Fibroblast of skin of scalp (primary cell): Measurements from ENCODE around the gene AKAP1.

Experiments
- DNase-seq: peaks from one replicate; pipeline ENCODE4 v3.0.0-alpha.2; 2013

AKAP1 gene

DNA sequence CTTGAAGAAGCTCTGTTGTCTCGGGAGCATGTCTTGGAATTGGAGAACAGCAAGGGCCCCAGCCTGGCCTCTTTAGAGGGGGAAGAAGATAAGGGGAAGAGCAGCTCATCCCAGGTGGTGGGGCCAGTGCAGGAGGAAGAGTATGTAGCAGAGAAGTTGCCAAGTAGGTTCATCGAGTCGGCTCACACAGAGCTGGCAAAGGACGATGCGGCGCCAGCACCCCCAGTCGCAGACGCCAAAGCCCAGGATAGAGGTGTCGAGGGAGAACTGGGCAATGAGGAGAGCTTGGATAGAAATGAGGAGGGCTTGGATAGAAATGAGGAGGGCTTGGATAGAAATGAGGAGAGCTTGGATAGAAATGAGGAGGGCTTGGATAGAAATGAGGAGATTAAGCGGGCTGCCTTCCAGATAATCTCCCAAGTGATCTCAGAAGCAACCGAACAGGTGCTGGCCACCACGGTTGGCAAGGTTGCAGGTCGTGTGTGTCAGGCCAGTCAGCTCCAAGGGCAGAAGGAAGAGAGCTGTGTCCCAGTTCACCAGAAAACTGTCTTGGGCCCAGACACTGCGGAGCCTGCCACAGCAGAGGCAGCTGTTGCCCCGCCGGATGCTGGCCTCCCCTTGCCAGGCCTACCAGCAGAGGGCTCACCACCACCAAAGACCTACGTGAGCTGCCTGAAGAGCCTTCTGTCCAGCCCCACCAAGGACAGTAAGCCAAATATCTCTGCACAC is 21.2 kb downstream of the AKAP1 start:
- DNase-seq, result no peak

DNA sequence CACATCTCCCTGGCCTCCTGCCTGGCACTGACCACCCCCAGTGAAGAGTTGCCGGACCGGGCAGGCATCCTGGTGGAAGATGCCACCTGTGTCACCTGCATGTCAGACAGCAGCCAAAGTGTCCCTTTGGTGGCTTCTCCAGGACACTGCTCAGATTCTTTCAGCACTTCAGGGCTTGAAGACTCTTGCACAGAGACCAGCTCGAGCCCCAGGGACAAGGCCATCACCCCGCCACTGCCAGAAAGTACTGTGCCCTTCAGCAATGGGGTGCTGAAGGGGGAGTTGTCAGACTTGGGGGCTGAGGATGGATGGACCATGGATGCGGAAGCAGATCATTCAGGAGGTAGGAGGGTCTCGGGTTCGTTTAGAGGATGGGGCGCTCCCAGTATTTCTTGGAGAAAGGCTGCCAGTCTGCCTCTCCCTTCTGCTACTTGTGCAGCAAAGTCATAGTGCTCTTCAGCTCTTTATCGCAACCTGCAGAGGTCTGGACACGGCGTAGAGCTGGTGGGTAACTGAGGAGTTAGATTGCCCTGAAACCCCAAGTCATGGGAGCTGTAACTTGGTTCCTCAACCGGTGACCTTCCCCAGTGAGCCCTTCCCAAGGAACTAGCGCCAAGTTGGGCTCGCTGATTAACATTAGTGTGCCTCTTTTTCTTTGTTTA is 21.9 kb downstream of the AKAP1 start:
- DNase-seq, result no peak

DNA sequence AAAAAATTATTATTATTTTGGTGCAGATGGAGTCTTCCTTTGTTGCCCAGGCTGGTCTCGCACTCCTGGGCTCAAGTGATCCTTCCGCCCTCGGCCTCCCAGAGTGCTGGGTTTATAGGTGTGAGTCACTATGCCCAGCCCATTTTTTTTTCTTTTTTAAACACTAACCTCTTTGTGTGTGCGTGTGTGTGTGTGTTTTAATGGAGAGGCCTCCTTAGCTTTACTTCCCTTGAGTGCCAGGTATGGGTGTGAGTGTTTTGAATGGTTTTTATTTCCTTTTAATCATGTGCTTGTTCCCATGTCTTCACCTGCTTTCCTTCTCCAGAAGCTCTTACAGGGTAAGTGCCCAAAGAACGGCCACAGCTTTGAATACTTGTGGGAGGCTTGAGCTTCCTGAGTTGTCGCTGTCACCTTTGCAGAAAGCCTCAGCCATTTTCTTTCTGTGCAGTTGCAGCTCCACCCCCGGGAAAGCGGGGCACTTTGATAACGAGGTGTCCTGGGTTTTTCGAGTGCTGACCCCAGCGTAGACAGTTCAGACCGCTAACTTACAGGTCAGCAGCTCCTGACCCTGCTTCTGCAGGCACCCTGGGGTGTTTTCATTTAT is 22.6 kb downstream of the AKAP1 start:
- no peak for DNase-seq

DNA sequence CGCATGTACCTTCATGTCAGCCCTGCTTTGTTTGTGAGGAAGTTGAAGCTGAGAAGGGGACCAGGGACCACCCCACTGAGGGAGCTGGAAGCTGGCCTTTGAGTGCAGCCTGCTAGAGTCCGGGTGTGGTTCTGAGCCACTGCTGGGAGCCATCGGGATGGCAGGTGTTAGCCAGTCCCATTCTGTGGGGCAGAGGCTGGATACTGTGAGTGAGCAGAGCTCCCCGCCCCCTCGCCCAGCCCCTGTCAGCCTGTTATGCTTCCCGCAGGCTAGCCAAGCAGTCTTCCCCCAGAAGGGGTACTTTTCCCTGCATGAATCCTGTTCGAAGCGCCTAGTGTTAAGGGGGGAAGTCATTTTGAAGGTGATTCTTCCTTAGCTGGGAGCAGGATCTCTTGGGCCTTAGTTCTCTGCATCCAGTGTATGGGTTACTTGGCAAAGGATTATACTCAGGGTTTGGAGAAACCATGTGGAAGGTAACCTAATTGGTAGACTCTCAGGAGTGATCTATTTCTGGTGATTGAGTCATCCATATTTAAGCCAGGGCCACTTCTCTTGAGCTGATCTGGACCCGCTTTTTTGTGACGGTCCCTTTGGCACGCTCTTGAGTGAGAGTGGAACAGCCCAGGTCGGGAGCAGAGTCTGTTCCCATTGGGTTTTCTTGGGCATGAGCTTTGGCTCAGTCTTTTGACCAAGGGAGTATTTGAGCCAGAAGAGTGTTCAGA is 23.8 kb downstream of the AKAP1 start:
- no peak for DNase-seq

DNA sequence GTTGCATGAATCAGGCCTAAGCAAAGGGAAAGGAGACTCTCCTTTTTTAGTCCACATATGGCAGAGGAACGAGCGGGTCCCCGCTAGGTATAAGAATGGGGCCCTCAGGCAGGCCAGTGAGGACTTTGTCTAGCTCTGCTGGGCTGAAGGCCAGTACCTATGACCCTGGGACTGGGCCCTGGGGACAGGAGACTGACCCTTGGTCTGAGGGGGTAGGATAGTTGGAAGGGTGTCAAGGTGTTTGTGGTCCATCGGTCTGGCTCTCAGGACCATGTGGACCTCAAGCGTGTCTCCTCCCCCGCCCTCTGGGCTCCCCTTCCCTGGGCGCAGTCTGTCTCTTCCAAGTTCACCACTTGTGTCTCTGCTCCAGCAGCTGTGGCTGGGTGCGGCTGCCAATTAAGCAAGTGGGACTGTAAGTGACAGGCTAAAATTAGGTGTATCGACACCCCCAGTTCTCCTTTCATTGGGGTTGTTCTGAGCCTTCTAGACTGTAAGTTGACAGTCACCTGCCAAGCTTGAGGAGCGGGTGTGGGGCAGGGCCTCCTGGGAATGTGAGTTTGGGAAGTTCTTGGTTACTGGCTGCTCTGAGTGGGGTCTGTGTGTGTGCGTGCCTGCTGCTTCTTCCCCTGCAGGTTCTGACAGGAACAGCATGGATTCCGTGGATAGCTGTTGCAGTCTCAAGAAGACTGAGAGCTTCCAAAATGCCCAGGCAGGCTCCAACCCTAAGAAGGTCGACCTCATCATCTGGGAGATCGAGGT is 24.5 kb downstream of the AKAP1 start:
- DNase-seq, result peak; percentile 15

DNA sequence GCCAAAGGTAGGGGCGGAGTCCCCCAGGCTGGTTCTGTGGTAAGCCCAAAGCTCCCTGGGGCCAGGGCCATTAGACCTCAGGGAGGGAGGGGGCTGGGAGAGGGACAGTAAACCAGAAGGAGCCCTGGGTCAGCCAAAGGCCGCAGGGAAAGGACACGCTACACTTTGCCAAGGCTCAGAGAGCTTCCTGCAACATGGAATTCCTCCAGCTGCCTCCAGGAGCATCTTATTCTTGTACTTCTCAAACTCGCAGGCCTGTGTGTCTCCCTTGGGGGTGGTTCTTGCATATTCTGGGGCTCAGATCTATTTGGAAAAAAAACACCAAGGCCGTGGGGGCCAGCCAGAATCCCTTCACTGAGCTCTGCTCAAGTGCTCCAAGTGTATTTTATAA is 25.1 kb downstream of the AKAP1 start:
- no peak for DNase-seq

DNA sequence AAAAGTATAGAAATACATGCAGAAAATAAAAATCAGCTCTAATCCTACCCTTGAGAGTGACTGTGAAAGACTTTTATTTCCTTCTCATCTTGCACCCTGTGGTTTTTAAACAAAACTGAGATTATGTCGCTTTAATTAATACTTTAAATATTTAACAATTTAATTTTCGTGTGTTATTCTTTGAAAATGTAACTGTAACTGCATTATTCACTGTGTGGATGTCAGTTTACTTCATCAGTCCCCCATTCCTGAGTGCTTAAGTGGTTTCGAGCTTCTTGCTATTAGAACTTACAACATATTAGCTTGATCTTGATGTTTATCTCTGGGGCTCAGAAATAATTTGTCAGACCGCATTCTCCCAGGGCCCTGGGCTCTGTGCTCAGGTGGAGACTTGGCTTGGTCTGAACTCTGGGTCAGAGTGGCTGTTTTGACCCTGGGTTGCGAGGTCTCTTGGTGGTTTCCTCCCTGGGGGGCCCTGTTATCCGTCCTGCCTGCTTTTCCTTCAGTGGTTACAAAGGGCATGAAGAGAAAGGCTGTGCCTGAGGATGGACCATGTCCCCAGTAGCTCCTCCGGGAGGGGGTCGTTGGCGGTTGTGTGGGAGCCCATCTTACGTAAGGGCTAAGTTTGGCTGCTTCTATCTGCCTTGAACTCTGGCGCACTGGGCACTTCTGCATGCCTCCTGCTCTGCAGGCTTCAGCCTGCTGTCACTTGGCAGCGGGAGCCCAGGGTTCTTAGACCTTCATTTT is 25.7 kb downstream of the AKAP1 start:
- DNase-seq, result no peak

DNA sequence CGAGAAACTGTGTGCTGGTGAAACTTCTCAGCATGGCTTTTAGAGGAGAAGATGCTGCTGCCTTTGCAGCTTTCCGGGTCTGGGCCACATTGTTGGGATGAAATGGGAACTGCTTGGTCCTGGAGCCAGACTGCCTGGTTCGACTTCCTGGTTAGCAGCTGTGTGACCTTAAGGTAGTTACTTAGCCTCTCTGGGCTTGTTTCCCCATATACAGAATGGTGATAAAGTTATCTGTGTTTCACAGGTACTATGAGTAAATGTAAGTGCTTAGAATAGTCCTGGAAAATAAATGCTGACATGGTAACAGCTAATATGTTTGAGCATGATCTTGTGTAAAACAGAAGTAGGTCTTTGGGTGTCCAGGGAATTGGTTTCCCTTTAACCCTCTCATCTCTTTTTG is 26.3 kb downstream of the AKAP1 start:
- DNase-seq, result no peak

DNA sequence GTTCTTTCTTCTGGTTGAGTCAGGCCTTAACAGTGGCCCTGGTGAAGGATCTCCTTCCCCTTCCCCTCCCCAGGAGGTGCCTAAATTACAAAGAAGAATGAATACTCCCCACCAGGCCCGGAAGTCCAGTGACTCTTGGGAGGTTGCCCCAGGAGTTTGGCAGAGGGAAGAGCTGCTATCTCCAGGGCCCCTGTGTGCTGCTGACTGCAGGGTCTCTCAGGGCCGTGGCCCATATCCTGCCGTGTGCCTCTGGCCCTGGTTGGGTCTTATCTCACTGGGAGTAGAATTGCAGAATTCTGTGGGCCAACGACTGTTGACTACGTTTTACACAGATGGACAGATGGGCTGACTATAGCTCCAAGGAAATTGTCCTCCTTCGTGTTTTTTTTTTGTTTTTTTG is 28.0 kb downstream of the AKAP1 start:
- no peak for DNase-seq

DNA sequence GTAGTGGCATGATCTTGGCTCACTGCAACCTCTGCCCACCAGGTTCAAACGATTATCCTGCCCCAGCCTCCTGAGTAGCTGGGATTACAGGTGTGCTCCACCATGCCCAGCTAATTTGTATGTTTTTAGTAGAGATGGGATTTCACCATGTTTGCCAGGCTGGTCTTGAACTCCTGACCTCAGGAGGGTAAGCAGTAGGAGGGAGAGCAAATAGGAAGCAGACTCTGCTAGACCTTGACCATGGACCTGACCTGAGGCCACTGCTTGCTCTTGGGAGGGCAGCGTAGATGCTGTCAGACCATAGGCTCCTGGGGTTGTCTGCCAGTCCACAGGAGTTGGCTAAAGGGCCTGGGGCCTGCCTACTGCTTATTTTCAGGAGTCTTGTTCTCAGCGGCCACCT is 28.6 kb downstream of the AKAP1 start:
- no peak for DNase-seq

DNA sequence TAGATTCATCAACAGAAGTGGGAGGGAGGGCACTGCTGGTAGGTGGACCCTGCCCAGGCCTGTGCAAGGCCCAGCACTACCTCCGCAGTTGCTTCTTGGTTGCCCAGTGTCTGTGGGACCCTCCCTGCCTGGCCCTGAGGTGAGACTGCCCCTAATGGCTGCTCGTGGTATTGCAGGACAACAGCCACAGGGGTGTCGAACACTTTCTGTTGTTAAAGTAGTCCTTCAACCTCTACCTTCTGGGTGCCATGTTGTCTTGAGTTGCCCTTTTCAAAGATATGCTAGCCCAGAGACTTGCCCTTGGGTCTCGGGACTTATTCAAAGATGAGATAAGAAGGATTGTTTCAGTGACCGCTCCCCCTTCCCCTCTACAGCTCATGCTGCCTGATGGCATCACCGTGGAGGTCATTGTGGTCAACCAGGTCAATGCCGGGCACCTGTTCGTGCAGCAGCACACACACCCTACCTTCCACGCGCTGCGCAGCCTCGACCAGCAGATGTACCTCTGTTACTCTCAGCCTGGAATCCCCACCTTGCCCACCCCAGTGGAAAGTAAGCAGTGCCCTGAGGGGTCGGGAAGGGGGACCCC is 29.1 kb downstream of the AKAP1 start:
- DNase-seq, result peak; percentile 31

DNA sequence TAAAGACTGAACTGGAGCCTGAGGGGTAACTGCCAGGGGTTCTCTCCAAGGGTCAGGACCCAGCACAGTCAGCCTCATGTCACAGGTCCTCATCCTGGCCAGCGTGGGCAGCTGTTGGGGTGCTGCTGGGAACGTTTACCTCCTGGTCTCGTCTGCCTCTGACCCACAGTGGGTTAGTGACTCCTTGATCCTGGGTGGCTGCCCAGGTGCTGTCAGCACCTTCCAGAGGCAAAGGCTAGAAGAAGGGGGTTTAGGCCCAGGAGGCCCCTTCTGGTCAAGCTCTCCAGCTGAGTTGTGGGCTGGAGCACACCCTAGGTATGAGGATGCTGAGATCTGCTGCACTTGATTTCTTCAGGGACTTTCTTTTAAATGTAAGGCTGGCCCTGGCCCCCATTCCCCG is 30.3 kb downstream of the AKAP1 start:
- no peak for DNase-seq

DNA sequence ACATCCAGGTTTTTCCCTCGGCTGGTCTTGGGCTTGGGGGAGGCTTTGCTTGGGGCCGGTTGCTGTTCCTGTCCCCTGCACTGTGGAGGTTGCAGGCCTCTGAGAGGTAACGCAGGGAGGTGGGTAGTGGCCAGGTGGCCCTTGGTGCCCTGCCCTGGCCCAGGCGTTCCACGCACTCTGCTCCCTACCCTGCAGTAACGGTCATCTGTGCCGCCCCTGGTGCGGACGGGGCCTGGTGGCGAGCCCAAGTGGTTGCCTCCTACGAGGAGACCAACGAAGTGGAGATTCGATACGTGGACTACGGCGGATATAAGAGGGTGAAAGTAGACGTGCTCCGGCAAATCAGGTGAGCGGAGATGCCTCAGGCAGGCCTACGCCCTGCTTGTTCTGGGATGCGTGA is 30.9 kb downstream of the AKAP1 start:
- DNase-seq, result no peak

DNA sequence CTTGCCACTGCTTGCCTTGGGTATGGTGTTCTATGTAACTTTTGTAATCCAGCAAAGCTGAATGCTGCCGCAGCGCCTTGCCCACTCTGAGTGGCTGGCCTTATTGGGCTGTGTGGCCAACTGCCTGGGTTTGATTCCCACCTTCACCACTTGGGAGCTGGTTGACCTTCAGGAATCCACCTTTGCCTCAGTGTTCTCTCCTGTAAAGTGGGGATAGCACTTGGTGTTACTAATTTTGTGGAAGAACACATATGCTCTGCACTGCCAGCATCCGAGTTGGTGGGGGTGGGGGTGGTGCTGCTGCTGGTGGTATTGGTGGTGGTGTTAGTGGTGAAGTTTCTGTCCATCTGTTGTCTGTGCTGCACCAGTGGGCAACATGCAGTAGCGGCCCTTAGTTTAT is 32.8 kb downstream of the AKAP1 start:
- no peak for DNase-seq

DNA sequence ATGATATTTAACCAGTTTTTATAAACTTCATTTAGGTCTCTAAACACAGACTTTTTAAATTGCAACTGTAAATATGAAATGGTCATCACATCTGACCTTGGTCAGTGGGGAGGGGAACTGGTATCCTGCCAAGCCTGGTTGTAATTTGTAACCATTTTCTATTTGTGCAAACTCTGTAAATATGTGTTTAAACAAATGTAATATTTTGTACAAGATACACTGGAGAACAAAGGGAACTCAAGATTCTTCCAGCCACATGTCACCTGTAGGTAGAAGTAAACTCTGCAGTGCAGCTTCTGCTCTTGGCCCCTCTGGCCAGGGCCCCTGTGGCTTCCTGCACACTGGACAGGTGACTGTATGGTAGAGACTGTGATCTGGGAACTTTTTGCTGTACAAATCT is 35.8 kb downstream of the AKAP1 start:
- DNase-seq, result no peak

DNA sequence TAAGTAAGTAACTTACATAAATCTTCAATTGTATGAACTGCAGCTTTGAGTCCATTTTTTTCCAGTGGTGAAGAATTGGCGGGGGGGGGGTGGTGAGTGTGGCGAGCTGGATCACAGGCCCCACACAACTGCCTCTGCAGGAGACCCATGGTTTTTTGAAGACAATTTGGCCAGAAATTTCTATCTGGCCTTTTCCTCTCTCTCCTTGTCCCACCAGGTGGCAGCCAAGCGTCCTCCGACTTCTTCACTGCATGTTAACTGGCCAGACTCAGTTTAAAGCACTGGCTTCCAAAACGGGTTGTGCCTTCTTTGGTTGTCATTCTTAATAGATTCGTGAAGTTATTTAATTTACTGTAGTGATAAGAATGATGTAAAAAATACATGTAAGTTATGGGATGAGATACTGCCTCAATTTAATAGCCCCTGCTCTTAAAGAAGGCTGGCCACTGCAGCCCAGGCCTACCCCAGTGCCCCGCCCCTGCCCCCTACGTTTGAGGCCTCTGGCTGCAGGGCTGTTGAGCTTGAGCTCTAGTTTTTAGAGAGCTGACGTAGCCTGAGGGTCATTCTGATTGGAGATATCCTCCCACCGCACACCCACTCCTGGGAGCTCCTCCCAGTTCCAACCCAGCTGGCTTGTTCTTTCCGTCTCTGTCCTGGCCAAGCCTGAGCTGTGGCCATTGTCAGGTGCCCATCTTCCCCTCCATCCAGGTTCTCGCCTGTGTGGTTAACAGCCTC is 36.4 kb downstream of the AKAP1 start:
- peak; percentile 40 for DNase-seq

DNA sequence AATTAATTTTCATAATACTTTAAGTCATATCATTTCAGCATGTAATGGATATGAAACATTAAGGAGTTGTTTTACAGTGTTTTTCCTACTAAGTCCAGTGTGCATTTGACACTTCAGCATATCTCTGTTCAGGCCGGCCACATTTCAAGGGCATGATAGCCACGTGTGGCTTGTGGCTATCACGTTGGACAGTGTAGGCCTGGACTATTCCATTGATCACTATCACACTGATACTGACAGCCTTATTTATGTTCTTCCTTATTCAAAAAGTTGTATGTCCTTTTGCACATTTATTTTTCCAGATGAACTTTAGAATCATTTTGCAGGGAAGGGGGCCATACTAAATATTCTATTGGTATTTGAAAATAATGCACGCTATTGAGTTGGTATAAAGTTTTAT is 39.0 kb downstream of the AKAP1 start:
- no peak for DNase-seq

DNA sequence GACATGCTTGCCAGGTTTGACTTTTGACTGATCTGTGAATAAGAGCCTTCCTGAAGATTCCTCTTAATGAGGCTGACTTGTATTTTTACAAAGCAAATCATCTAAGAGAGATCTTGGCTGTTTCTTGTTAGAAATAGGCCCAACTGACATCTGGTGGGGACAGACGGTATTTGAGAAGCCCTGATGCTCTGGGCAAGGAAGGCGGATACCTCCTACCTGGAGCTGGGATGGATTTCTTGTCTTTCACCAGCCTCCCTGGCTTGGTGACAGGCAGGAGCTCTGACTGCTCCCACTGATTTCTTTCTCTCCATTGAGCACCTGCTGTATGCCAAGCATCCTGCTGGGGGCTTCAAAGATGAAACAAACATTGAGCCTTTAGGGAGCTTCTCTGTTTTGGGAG is 40.4 kb downstream of the AKAP1 start:
- DNase-seq, result no peak

DNA sequence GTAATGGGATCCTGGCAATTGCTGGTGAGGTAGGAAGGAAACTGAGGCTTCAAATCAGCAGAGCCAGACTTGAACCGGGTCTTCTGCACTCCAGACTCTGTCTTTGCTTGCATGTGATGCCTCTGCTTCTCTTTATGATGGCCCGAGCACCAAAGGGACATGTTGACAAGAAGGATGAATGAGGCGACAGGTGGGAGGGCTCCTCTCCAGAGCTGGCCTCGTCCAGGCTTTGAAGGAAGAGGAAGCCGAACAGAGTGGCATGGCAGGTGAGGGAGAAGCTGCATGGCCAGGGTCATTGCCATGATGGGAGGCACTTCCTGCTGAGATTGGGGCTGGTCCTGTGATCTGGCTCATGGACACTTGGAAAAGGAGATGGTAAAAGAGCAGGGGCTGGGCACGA is 40.8 kb downstream of the AKAP1 start:
- DNase-seq, result no peak

DNA sequence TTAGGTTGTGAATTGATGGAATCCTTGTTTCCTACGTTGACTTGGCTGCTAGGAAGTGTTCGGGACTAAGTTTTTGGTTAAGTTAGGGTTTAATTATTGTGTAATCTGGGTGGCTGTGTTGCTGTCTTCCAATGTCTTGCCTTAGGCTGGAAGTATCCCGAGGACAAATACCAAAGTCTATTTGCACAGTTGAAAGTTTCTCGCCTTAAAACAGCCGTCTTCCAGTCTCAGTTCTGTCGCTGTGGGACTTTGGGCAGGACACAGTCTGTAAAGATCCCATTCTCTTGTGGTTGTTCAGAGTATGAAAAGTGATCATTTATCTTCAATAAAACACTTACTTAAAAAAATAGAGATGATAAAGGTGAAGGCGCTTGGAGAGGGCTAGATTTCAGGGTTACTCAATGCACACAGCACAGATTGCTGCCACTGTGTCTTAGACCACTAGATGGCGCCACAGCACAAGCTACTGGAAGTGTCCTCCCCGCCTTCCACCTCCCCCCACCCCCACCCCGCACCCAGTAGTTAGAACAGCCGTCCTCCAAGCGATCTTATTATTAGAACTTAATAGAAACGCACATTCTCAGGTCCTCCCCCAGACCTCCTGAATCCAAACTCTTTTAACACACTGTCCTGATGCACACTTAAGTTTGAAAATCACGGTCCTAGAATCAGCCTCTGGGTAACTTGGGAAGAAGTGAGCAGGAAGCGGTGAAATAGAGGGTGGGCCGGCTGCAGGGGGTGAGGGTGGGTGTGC is 45.8 kb downstream of the AKAP1 start:
- peak; percentile 74 for DNase-seq
